Activated naive CD4-positive, alpha-beta T cell treated with anti-CD3 and anti-CD28 coated beads, Interleukin-2, amount 50 U/mL, for 24 hours (primary cell): ENCODE results near the gene TMEM139.

Experiments
- H3K27ac Mint-ChIP-seq: one replicate; pipeline ENCODE4 v1.8.0; 2021; ENCODE audit warnings: mild to moderate bottlenecking, mixed read lengths
- H3K27me3 Mint-ChIP-seq: one replicate; pipeline ENCODE4 v1.8.0; 2021; ENCODE audit warnings: mixed read lengths
- H3K36me3 Mint-ChIP-seq: one replicate; pipeline ENCODE4 v1.8.0; 2021; ENCODE audit warnings: mixed read lengths
- H3K4me1 Mint-ChIP-seq: one replicate; pipeline ENCODE4 v1.8.0; 2021; ENCODE audit warnings: mixed read lengths
- H3K4me3 Mint-ChIP-seq: one replicate; pipeline ENCODE4 v1.8.0; 2021; ENCODE audit warnings: mild to moderate bottlenecking, mixed read lengths
- H3K9me3 Mint-ChIP-seq: one replicate; pipeline ENCODE4 v1.8.0; 2021; ENCODE audit warnings: mixed read lengths

TMEM139 gene

DNA sequence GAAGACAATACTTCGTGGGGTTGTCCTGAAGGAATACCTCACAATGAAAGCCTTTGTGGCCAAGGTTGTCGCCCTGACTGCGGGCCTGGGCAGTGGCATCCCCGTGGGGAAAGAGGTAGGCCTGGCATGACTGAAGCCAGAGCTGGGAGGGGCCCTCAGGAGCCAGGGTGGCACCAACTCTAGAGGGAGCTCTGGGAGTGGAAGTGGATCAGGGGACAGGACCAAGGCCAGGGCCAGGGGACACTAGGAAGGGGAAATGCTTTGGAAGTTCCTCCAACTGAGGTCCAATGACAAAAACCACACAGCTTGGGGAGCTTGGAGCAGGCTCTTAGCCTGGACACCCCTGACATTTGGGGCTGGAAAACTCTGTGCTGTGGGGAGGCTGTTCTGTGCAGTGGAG lies 37.0 kb downstream of the TMEM139 start:
- peaks cover 11% of the 10 kb centered on the region for H3K4me1 Mint-ChIP-seq
- H3K4me3 Mint-ChIP-seq, result no peak overlapping the region
- no peaks in the 10 kb centered on the region for H3K27me3 Mint-ChIP-seq
- H3K27ac Mint-ChIP-seq, result no peak overlapping the region
- no peaks in the 10 kb centered on the region for H3K9me3 Mint-ChIP-seq
- no peaks in the 10 kb centered on the region for H3K36me3 Mint-ChIP-seq

DNA sequence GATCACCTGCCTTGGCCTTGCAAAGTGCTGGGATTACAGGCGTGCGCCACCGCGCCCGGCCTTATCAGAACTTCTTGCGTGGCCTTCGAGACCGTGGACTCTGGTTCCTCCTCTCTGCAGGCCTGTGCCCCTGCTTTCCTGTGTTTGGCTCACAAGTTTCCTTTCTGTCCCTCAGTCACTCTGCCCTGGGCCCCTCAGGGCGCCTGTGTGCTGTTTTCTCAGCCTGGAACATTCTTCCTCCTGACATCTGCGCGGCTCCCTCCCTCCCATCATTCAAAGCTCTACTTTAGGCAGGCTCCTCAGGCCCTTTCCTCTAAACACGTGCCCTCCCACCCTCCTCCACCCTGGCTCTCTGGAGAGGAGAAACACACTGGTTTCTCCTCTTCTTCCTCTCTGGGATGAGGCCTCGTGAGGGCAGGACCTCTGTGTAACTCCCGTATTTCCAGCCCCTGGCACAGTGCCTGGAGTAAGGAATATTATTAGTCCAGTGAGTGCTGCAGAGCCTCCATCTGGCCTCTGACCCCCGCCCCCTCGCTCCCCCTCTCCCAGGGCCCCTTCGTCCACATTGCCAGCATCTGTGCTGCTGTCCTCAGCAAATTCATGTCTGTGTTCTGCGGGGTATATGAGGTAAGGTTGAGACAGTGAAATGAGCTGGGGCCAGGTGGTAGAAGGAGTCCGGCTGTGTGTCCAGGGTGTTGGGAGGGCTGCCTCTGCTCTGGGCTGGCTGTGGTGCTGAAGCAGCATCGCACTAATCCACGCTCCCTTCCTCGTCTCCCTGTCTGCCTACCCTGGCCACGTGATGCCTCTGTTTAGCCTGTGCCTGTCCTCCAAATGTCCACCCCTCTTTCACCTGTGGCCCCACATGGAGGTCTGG lies 38.2 kb downstream of the TMEM139 start:
- Mint-ChIP-seq H3K4me3 (no peak overlapping the region), H3K36me3 (no peaks in the 10 kb centered on the region), H3K27me3 (no peaks in the 10 kb centered on the region), H3K27ac (no peak overlapping the region), H3K4me1 (peaks cover 11% of the 10 kb centered on the region), H3K9me3 (no peaks in the 10 kb centered on the region)

DNA sequence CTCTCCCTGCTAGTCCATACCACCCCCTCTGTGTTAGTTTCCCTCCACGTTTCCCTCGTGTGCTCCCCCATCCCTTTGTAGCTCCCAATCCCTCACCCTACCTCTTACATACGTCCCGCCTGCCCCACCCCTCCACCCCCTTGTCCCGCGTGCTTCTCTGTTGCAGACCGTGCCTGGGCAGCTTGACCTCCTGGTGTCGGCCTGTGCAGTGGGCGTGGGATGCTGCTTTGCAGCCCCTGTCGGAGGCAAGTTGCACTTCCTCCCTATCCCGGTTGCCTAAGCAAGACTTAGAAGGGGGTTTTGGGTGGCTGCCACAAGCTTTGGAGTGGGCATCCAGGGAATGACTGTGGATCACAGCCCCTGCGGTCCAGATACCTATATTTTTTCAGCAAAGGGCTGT lies 38.9 kb downstream of the TMEM139 start:
- Mint-ChIP-seq H3K27me3 (no peaks in the 10 kb centered on the region), H3K27ac (no peak overlapping the region), H3K9me3 (no peaks in the 10 kb centered on the region), H3K4me1 (peaks cover 11% of the 10 kb centered on the region), H3K4me3 (no peak overlapping the region), H3K36me3 (no peaks in the 10 kb centered on the region)

- Mint-ChIP-seq H3K27ac (no peak overlapping the region), H3K9me3 (no peaks in the 10 kb centered on the region), H3K4me3 (no peak overlapping the region), H3K4me1 (peaks cover 11% of the 10 kb centered on the region), H3K36me3 (no peaks in the 10 kb centered on the region), H3K27me3 (no peaks in the 10 kb centered on the region)
Observed at GRCh38 chr7:143325240-143325639, 40.5 kb downstream of the TMEM139 start.

DNA sequence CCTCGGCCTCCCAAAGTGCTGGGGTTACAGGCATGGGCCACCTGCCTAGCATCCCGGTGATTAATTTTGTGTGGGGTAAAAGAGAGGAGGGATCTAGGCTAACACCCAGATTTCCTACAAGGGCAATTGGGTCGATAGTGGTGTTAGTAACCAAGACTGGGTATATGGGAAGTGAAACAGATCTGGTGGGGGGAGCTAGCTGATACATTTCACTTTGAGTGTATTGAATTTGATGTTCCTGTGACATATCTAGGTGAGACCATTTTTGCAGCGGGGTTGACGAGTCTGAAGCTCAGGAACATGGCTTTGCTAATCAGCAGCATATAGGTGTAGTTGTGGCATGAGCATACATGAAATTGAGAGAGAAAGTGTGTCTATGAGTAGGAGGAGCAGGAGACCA lies 43.1 kb downstream of the TMEM139 start:
- H3K27ac Mint-ChIP-seq, result no peak overlapping the region

GRCh38 chr7:143329471-143330170 lies 44.9 kb downstream of the TMEM139 start:
- Mint-ChIP-seq H3K4me1 (peaks cover 11% of the 10 kb centered on the region), H3K4me3 (no peak overlapping the region), H3K9me3 (no peaks in the 10 kb centered on the region), H3K27me3 (no peaks in the 10 kb centered on the region), H3K27ac (no peak overlapping the region), H3K36me3 (no peaks in the 10 kb centered on the region)

More for the DNA sequence above, 43.1 kb downstream of the TMEM139 start:
- no peaks in the 10 kb centered on the region for H3K27me3 Mint-ChIP-seq
- H3K36me3 Mint-ChIP-seq, result no peaks in the 10 kb centered on the region
- no peaks in the 10 kb centered on the region for H3K9me3 Mint-ChIP-seq
- H3K4me3 Mint-ChIP-seq, result no peak overlapping the region
- peaks cover 11% of the 10 kb centered on the region for H3K4me1 Mint-ChIP-seq

DNA sequence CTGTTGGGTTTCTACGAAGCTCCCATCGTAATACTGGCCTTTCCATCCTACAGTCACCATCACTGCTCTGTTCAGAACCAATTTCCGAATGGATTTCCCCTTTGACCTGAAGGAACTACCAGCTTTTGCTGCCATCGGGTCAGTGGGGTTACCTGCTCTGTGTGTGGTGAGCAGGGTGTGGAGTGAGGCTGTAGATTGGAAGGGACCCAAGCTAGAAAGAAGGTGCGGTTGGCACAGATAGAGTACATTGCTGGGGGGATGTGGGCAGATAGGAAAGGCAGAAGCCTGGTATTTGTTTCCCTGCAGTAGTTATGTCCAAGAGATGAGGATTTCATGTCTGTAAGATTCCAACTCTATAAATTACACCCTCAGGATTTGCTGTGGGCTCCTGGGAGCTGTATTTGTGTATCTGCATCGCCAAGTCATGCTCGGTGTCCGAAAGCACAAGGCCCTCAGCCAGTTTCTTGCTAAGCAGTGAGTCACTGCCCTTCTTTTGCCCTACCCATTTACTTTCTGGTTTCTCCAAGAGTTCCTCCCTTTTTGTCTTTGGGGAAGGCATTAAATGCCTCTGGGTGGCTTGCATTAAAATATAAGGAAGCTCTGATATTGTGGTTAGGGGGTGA lies 46.5 kb downstream of the TMEM139 start:
- peak overlapping the region; percentile 70 for H3K27ac Mint-ChIP-seq
- no peaks in the 10 kb centered on the region for H3K4me1 Mint-ChIP-seq
- H3K9me3 Mint-ChIP-seq, result no peaks in the 10 kb centered on the region
- peaks cover 4% of the 10 kb centered on the region for H3K27me3 Mint-ChIP-seq
- H3K36me3 Mint-ChIP-seq, result no peaks in the 10 kb centered on the region
- H3K4me3 Mint-ChIP-seq, result no peak overlapping the region

DNA sequence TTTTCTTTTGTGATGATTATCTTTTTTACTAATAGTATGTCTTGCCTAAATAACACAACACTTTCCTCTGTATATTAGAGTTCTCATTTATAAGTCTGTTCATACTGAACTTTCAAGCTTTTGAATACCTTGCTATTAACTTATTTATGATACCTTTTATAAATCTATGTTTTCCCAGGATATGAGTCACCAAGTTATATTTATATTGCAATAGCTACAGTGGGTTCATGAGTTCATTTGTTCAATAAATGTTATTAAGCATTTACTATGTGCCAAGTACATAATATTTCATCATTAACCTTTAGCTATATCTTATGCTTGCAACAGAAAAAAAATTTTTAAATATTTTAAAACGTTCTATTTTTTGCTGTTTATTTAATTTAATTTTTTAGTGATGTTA lies 49.5 kb downstream of the TMEM139 start:
- H3K27me3 Mint-ChIP-seq, result peaks cover 6% of the 10 kb centered on the region
- no peak overlapping the region for H3K27ac Mint-ChIP-seq
- no peaks in the 10 kb centered on the region for H3K4me1 Mint-ChIP-seq
- no peaks in the 10 kb centered on the region for H3K36me3 Mint-ChIP-seq
- H3K9me3 Mint-ChIP-seq, result no peaks in the 10 kb centered on the region
- no peak overlapping the region for H3K4me3 Mint-ChIP-seq

DNA sequence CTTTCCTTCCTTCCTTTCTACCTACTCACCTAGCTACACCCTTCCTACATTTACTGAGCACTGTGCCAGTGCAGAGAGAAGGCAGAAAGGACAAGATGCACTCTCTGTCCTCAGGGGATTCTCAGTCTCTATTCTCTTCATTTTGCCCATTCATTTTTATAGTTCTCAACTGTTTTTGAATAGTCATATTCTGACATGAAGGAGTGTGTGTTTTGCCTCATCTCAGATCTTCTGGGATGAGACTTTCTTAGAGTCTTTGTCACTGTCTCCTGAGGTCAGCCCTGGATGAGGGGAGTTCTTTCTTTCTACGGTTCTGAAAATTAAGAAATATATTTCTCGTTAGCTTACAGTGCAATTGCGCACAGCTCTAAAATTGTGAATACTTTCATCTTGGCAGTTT lies 52.5 kb downstream of the TMEM139 start:
- Mint-ChIP-seq H3K27me3 (peaks cover 7% of the 10 kb centered on the region), H3K27ac (no peak overlapping the region), H3K36me3 (no peaks in the 10 kb centered on the region), H3K4me1 (no peaks in the 10 kb centered on the region), H3K9me3 (no peaks in the 10 kb centered on the region), H3K4me3 (no peak overlapping the region)
